Nephron (organoid): ENCODE data around the gene ENTR1.
"Not testable (repeated sequence)": the region's sequence is repeated elsewhere in the genome, so short reads cannot be mapped to it uniquely, and the experiment has no call there.

ENCODE experiments used
- H3K27ac Mint-ChIP-seq, 3 experiments: 2 replicates each; pipeline ENCODE4 v1.8.0; 2020; ENCODE audit warnings: mixed read lengths in 3 of 3, mild to moderate bottlenecking in 2 of 3, moderate library complexity in 1 of 3
- H3K27me3 Mint-ChIP-seq: 2 replicates; pipeline ENCODE4 v1.8.0; 2021; ENCODE audit warnings: low read depth, mild to moderate bottlenecking, moderate library complexity, mixed read lengths
- H3K36me3 Mint-ChIP-seq: 2 replicates; pipeline ENCODE4 v1.8.0; 2020; ENCODE audit warnings: low read depth, mixed read lengths
- H3K4me1 Mint-ChIP-seq: 2 replicates; pipeline ENCODE4 v1.8.0; 2020; ENCODE audit warnings: mixed read lengths
- H3K4me3 Mint-ChIP-seq, 3 experiments: 2 replicates each; pipeline ENCODE4 v1.8.0; 2020; ENCODE audit warnings: mild to moderate bottlenecking in 3 of 3, mixed read lengths in 3 of 3, moderate library complexity in 2 of 3
- H3K9me3 Mint-ChIP-seq: 2 replicates; pipeline ENCODE4 v1.8.0; 2020; ENCODE audit warnings: mixed read lengths
- CTCF ChIP-seq, 3 experiments: fragments of 200-600 bp; sonication (generic); IDR thresholded peaks; one replicate each; pipeline ENCODE4 v1.5.0; 2021; ENCODE audit warnings: antibody characterized with exemption in 3 of 3; ENCODE audit not compliant: unreplicated experiment in 3 of 3

Gene ENTR1

GRCh38 chr9:136409557-136410455 lies 608 bp downstream of the ENTR1 start:
- Mint-ChIP-seq H3K27ac (peak overlapping the region in 2 of 3 experiments; percentile 57 to 61), H3K27me3 (no peaks in the 10 kb centered on the region), H3K36me3 (peaks cover 40% of the 10 kb centered on the region), H3K4me3 (peak overlapping the region; percentile 90 to 92 (median 91)), H3K9me3 (no peaks in the 10 kb centered on the region), H3K4me1 (peaks cover 23% of the 10 kb centered on the region)
- TF ChIP-seq CTCF (IDR thresholded peaks at IDR 0.05; ENCODE audit: unreplicated experiment in 3 of 3) = no peak

- H3K36me3 Mint-ChIP-seq = peaks cover 31% of the 10 kb centered on the region
- H3K27me3 Mint-ChIP-seq = no peaks in the 10 kb centered on the region
- peak overlapping the region; percentile 61 to 75 (median 73) for H3K4me3 Mint-ChIP-seq
- peaks cover 23% of the 10 kb centered on the region for H3K4me1 Mint-ChIP-seq
- no peaks in the 10 kb centered on the region for H3K9me3 Mint-ChIP-seq
- no peak overlapping the region for H3K27ac Mint-ChIP-seq
- TF ChIP-seq CTCF (IDR thresholded peaks at IDR 0.05; ENCODE audit: unreplicated experiment in 3 of 3) = no peak
Observed at GRCh38 chr9:136407911-136408310, 2.5 kb downstream of the ENTR1 start.

GRCh38 chr9:136407061-136407460 lies 3.4 kb downstream of the ENTR1 start:
- peak overlapping the region; percentile 15 to 60 (median 36) for H3K4me3 Mint-ChIP-seq
- H3K36me3 Mint-ChIP-seq = peaks cover 33% of the 10 kb centered on the region
- H3K9me3 Mint-ChIP-seq, H3K27me3 Mint-ChIP-seq, H3K27ac Mint-ChIP-seq: not testable (repeated sequence)
- H3K4me1 Mint-ChIP-seq = peaks cover 22% of the 10 kb centered on the region

- H3K27me3 Mint-ChIP-seq, H3K9me3 Mint-ChIP-seq, H3K27ac Mint-ChIP-seq: not testable (repeated sequence)
- peak overlapping the region in 2 of 3 experiments; percentile 30 to 44 for H3K4me3 Mint-ChIP-seq
- peaks cover 11% of the 10 kb centered on the region for H3K4me1 Mint-ChIP-seq
- peaks cover 32% of the 10 kb centered on the region for H3K36me3 Mint-ChIP-seq
Observed at GRCh38 chr9:136405904-136406303, 4.5 kb downstream of the ENTR1 start.

GRCh38 chr9:136405481-136405880 lies 4.9 kb downstream of the ENTR1 start:
- Mint-ChIP-seq H3K27me3 (no peaks in the 10 kb centered on the region), H3K36me3 (peaks cover 32% of the 10 kb centered on the region), H3K27ac (no peak overlapping the region), H3K9me3 (no peaks in the 10 kb centered on the region), H3K4me1 (peaks cover 11% of the 10 kb centered on the region), H3K4me3 (peak overlapping the region in 1 of 3 experiments; percentile 30)
- no peak for TF ChIP-seq CTCF (IDR thresholded peaks at IDR 0.05; ENCODE audit: unreplicated experiment in 3 of 3)

GRCh38 chr9:136404801-136405136 lies 5.6 kb downstream of the ENTR1 start:
- no peak overlapping the region for H3K27ac Mint-ChIP-seq
- TF ChIP-seq CTCF (IDR thresholded peaks at IDR 0.05; ENCODE audit: unreplicated experiment in 3 of 3) = no peak
- peaks cover 10% of the 10 kb centered on the region for H3K4me1 Mint-ChIP-seq
- H3K9me3 Mint-ChIP-seq = no peaks in the 10 kb centered on the region
- H3K36me3 Mint-ChIP-seq = peaks cover 32% of the 10 kb centered on the region
- no peak overlapping the region for H3K4me3 Mint-ChIP-seq
- no peaks in the 10 kb centered on the region for H3K27me3 Mint-ChIP-seq
